ENCODE data around the gene ZBTB46. TPM values are rescaled to one million over a fixed set of nuclear protein-coding genes. Genes with fewer than 3 reads are reported as not detected.

The ZBTB46 gene
- polyA plus RNA-seq, 2 donors, result 0.68 to 1.0 TPM

DNA sequence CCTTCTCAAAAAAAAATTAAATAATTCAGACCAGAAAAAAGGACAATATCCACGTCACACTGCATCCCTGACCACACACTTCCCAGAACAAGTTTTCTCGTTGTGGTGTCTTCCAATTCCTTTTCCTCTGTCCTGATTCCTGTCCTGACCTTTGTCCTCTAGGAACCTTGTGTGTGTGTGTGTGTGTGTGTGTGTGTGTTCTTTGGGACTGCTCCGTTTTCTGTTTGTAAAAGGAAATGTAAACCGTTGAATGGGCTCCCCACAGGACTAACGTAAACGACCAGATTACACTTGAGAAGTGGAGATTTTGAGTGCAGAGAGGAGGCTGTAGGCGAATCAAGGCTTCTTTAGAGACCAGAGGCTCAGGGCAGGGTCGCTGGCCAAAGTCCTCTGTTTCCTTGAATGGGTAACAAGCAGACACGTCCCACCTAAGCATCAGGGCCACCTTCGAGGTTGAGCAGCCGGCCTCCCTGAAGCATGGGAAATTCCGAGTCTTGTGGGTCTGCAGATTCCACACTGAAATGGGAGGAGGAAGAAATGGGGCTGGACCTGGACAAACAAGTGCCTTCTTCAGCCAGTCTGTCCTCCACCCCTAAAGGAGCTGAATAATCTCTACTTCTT lies 7.3 kb downstream of the ZBTB46 start:
- Histone ChIP-seq H3K4me1 (ENCODE audit: control insufficient read depth in 2 of 2, insufficient read depth in 2 of 2, low read length in 1 of 2) (no peaks in the 10 kb centered on the region), H3K9me3 (ENCODE audit: control insufficient read depth in 2 of 2, insufficient read depth in 1 of 2, low read depth in 1 of 2, low read length in 1 of 2) (no peaks in the 10 kb centered on the region), H3K27me3 (ENCODE audit: control insufficient read depth in 1 of 2, insufficient read depth in 2 of 2, low read length in 2 of 2) (no peaks in the 10 kb centered on the region), H3K27ac (ENCODE audit: low read depth in 2 of 2, low read length in 1 of 2) (no peak overlapping the region), H3K4me3 (ENCODE audit: low read depth in 1 of 2, low read length in 2 of 2) (no peak overlapping the region), H3K36me3 (ENCODE audit: control insufficient read depth in 2 of 2, insufficient read depth in 2 of 2, low read length in 1 of 2) (no peaks in the 10 kb centered on the region)
- 51 to 60% methylated on average over 12 of the region's 12 CpGs for WGBS, 2 donors

DNA sequence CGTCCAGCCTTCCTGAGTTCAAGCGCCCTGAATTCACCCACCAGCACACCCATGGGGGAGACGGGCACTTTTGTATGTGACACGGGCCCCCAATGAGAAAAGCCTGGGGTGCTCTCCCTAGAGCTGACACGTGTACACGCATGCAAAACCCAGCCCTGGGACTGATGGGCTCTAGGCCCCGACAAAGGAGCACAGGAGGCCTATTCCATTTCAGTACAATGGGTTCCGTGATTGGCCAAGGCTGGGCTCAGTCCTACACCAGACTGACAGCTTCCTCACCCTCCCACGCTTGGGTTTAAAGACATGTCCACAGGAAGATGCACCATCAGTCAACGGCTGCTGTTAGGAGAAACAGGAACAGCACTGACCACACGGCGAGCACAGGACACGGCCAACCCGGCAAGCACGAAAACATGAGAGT lies 8.8 kb downstream of the ZBTB46 start:
- Histone ChIP-seq H3K36me3 (ENCODE audit: control insufficient read depth in 2 of 2, insufficient read depth in 2 of 2, low read length in 1 of 2) (no peaks in the 10 kb centered on the region), H3K9me3 (ENCODE audit: control insufficient read depth in 2 of 2, insufficient read depth in 1 of 2, low read depth in 1 of 2, low read length in 1 of 2) (no peaks in the 10 kb centered on the region), H3K27me3 (ENCODE audit: control insufficient read depth in 1 of 2, insufficient read depth in 2 of 2, low read length in 2 of 2) (no peaks in the 10 kb centered on the region), H3K4me3 (ENCODE audit: low read depth in 1 of 2, low read length in 2 of 2) (no peak overlapping the region), H3K4me1 (ENCODE audit: control insufficient read depth in 2 of 2, insufficient read depth in 2 of 2, low read length in 1 of 2) (no peaks in the 10 kb centered on the region), H3K27ac (ENCODE audit: low read depth in 2 of 2, low read length in 1 of 2) (no peak overlapping the region)
- 75 to 80% methylated on average over 15 of the region's 15 CpGs for WGBS, 2 donors

DNA sequence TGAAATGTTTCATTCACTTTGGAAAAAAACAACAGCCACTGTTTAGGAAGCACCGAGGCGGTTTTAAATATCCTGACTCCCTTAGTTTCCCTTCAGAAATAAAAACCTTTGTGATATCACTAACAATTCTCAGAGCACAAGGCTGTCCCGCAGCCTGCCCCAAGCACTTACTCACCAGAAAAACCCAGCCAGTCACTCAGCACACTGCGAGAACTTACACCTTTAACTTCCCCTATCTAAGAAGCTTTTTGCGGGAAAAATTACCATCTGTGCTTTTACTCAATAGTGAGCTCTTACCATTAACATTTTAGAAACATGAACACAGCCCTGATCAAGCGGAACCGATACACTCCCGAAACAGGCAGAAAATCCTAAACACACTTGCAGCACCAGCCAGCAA lies 9.3 kb downstream of the ZBTB46 start:
- Histone ChIP-seq H3K4me1 (ENCODE audit: control insufficient read depth in 2 of 2, insufficient read depth in 2 of 2, low read length in 1 of 2) (no peaks in the 10 kb centered on the region), H3K27ac (ENCODE audit: low read depth in 2 of 2, low read length in 1 of 2) (no peak overlapping the region), H3K9me3 (ENCODE audit: control insufficient read depth in 2 of 2, insufficient read depth in 1 of 2, low read depth in 1 of 2, low read length in 1 of 2) (no peaks in the 10 kb centered on the region), H3K27me3 (ENCODE audit: control insufficient read depth in 1 of 2, insufficient read depth in 2 of 2, low read length in 2 of 2) (no peaks in the 10 kb centered on the region), H3K4me3 (ENCODE audit: low read depth in 1 of 2, low read length in 2 of 2) (no peak overlapping the region), H3K36me3 (ENCODE audit: control insufficient read depth in 2 of 2, insufficient read depth in 2 of 2, low read length in 1 of 2) (no peaks in the 10 kb centered on the region)
- 84 to 90% methylated on average over 8 of the region's 8 CpGs for WGBS, 2 donors

DNA sequence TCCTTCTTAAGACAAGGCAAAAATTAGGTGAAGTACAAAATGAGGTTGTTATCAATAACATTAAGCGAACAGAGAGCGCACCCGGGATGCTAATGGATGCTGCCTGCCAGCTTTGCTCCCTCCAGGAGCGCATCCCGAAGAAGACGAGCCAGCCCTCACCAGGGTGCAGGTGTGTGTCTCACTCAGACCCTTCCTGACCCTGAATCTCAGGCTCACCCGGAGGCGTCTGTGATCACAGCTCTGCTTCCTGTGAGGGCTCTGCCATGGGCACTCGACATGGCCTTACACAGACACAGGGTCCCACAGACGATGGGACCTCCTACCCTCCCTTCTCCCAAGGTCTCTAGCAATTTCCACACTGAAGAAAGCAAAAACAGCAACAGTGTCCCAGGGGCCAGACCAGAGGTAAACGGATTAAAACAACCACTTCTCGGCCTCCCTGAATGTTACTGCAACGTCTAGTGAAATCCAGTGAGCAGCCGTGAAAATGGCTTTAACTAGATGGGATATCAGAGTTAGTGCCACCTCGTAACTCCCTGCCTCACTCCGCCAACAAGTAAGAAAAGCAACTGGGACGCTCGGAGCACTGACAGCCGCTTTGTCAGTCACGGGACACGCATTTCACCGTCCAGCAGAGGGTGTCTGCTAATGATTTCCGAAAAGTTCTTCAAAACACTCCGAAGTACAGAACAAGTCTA lies 11.7 kb downstream of the ZBTB46 start:
- H3K4me1 ChIP-seq (ENCODE audit: control insufficient read depth in 2 of 2, insufficient read depth in 2 of 2, low read length in 1 of 2), result peaks cover 0 to 4% of the 10 kb centered on the region in 2 donors
- H3K27ac ChIP-seq (ENCODE audit: low read depth in 2 of 2, low read length in 1 of 2), result no peak overlapping the region
- WGBS, 2 donors, result 46 to 48% methylated on average over 24 of the region's 24 CpGs
- no peak overlapping the region for H3K4me3 ChIP-seq (ENCODE audit: low read depth in 1 of 2, low read length in 2 of 2)
- H3K9me3 ChIP-seq (ENCODE audit: control insufficient read depth in 2 of 2, insufficient read depth in 1 of 2, low read depth in 1 of 2, low read length in 1 of 2), result no peaks in the 10 kb centered on the region
- no peaks in the 10 kb centered on the region for H3K36me3 ChIP-seq (ENCODE audit: control insufficient read depth in 2 of 2, insufficient read depth in 2 of 2, low read length in 1 of 2)
- no peaks in the 10 kb centered on the region for H3K27me3 ChIP-seq (ENCODE audit: control insufficient read depth in 1 of 2, insufficient read depth in 2 of 2, low read length in 2 of 2)

DNA sequence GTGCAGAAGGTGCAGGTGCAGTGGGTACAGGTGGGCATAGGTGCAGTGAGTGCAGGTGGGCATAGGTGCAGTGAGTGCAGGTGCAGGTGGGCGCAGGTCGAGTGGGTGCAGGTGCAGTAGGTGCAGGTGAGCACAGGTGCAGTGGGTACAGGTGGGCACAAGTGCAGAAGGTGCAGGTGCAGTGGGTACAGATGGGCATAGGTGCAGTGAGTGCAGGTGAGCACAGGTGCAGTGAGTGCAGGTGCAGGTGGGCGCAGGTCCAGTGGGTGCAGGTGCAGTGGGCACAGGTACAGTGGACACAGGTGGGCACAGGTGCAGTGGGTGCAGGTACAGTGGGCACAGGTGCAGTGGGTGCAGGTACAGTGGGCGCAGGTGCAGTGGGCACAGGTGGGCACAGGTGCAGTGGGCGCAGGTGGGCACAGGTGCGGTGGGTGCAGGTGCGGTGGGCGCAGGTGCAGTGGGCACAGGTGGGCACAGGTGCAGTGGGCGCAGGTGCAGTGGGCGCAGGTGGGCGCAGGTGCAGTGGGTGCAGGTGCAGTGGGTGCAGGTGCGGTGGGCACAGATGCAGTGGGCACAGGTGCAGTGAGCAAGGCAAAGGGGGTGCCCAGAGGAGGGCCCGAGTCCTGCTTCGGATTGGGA lies 15.3 kb downstream of the ZBTB46 start:
- H3K36me3 ChIP-seq (ENCODE audit: control insufficient read depth in 2 of 2, insufficient read depth in 2 of 2, low read length in 1 of 2), result no peaks in the 10 kb centered on the region
- H3K4me3 ChIP-seq (ENCODE audit: low read depth in 1 of 2, low read length in 2 of 2), result no peak overlapping the region
- peaks cover 0 to 4% of the 10 kb centered on the region in 2 donors for H3K4me1 ChIP-seq (ENCODE audit: control insufficient read depth in 2 of 2, insufficient read depth in 2 of 2, low read length in 1 of 2)
- no peak overlapping the region for H3K27ac ChIP-seq (ENCODE audit: low read depth in 2 of 2, low read length in 1 of 2)
- 77 to 97% methylated on average over 14 of the region's 14 CpGs for WGBS, 2 donors
- H3K27me3 ChIP-seq (ENCODE audit: control insufficient read depth in 1 of 2, insufficient read depth in 2 of 2, low read length in 2 of 2), result no peaks in the 10 kb centered on the region
- no peaks in the 10 kb centered on the region for H3K9me3 ChIP-seq (ENCODE audit: control insufficient read depth in 2 of 2, insufficient read depth in 1 of 2, low read depth in 1 of 2, low read length in 1 of 2)

DNA sequence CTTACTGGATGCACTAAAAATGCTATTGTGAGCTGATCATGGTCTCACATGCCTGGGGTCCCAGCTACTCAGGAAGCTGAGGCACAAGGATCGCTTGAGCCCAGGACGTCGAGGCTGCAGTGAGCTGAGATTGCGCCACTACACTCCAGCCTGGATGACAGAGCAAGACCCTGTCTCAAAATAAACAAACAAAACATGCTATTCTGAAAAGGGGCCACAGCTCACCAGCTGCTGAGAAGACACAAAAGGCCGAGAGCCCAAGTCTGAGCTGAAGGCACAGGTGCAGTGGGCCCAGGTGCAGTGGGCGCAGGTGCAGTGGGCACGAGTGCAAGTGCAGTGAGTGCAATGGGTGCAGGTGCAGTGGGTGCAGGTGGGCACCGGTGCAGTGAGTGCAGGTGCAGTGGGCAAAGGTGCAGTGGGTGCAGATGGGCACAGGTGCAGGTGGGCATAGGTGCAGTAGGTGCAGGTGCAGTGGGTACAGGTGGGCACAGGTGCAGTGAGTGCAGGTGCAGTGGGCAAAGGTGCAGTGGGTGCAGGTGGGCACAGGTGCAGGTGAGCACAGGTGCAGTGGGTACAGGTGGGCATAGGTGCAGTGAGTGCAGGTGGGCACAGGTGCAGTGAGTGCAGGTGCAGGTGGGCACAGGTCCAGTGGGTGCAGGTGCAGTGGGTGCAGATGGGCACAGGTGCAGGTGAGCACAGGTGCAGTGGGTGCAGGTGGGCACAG lies 16.0 kb downstream of the ZBTB46 start:
- Histone ChIP-seq H3K27me3 (ENCODE audit: control insufficient read depth in 1 of 2, insufficient read depth in 2 of 2, low read length in 2 of 2) (no peaks in the 10 kb centered on the region), H3K9me3 (ENCODE audit: control insufficient read depth in 2 of 2, insufficient read depth in 1 of 2, low read depth in 1 of 2, low read length in 1 of 2) (no peaks in the 10 kb centered on the region), H3K4me3 (ENCODE audit: low read depth in 1 of 2, low read length in 2 of 2) (no peak overlapping the region), H3K27ac (ENCODE audit: low read depth in 2 of 2, low read length in 1 of 2) (no peak overlapping the region), H3K4me1 (ENCODE audit: control insufficient read depth in 2 of 2, insufficient read depth in 2 of 2, low read length in 1 of 2) (peaks cover 0 to 4% of the 10 kb centered on the region in 2 donors), H3K36me3 (ENCODE audit: control insufficient read depth in 2 of 2, insufficient read depth in 2 of 2, low read length in 1 of 2) (no peaks in the 10 kb centered on the region)
- WGBS, 2 donors, result 74 to 75% methylated on average over 8 of the region's 8 CpGs

DNA sequence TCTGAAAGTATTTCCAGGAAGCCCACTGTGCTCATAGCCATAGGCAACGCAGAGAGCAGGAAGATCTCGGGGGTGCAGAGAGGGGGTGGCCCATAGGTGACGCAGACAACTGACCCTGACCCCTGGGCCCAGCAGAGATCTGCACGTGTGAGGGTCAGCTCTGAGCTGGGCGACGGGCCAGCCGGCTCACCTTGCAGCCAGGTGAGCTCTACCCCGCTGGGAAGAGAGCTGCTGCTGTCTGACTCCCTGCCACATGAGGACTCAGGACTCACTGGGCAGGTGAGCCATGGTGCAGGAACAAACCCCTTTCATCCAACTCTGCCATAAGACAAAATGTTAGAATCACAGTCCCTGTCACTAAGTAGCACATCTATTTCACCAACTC lies 19.6 kb downstream of the ZBTB46 start:
- H3K9me3 ChIP-seq (ENCODE audit: control insufficient read depth in 2 of 2, insufficient read depth in 1 of 2, low read depth in 1 of 2, low read length in 1 of 2), result no peaks in the 10 kb centered on the region
- no peaks in the 10 kb centered on the region for H3K27me3 ChIP-seq (ENCODE audit: control insufficient read depth in 1 of 2, insufficient read depth in 2 of 2, low read length in 2 of 2)
- no peak overlapping the region for H3K4me3 ChIP-seq (ENCODE audit: low read depth in 1 of 2, low read length in 2 of 2)
- WGBS, 2 donors, result 55 to 78% methylated on average over 8 of the region's 8 CpGs
- H3K36me3 ChIP-seq (ENCODE audit: control insufficient read depth in 2 of 2, insufficient read depth in 2 of 2, low read length in 1 of 2), result no peaks in the 10 kb centered on the region
- peaks cover 0 to 4% of the 10 kb centered on the region in 2 donors for H3K4me1 ChIP-seq (ENCODE audit: control insufficient read depth in 2 of 2, insufficient read depth in 2 of 2, low read length in 1 of 2)
- H3K27ac ChIP-seq (ENCODE audit: low read depth in 2 of 2, low read length in 1 of 2), result no peak overlapping the region

DNA sequence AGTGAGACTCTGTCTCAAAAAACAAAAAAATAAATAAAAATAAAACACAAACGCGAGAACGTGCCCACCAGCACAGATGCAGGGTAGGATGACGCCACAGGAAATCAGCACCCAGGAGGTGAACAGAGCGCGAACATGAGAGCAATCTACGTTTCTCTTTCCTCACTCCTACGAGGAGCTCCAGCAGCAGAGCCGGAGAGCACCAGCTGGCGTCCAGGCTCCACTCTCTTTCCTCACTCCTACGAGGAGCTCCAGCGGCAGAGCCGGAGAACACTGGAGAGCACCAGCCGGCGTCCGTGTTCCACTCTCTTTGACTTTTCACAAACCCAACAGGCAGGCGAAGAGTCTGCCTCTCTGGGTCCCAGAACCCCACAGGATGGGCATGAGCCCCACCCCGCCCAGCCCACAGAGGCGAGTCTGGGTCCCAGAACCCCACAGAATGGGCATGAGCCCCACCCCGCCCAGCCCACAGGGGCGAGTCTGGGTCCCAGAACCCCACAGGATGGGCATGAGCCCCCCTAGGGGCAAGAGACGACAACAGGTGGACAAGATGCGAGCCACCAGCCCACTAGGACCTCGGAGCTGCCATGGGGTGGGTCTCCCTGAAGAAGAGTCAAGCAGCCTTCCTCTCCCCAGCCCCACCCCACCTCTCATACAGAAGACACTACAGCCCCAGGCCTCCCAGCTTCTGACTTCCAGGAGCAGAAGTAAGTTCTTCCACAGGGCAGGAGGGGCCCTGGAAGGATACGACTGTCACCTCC lies 20.2 kb downstream of the ZBTB46 start:
- no peaks in the 10 kb centered on the region for H3K9me3 ChIP-seq (ENCODE audit: control insufficient read depth in 2 of 2, insufficient read depth in 1 of 2, low read depth in 1 of 2, low read length in 1 of 2)
- no peak overlapping the region for H3K27ac ChIP-seq (ENCODE audit: low read depth in 2 of 2, low read length in 1 of 2)
- no peak overlapping the region for H3K4me3 ChIP-seq (ENCODE audit: low read depth in 1 of 2, low read length in 2 of 2)
- H3K4me1 ChIP-seq (ENCODE audit: control insufficient read depth in 2 of 2, insufficient read depth in 2 of 2, low read length in 1 of 2), result peaks cover 0 to 4% of the 10 kb centered on the region in 2 donors
- no peaks in the 10 kb centered on the region for H3K27me3 ChIP-seq (ENCODE audit: control insufficient read depth in 1 of 2, insufficient read depth in 2 of 2, low read length in 2 of 2)
- WGBS, 2 donors, result 77 to 78% methylated on average over 23 to 25 of the region's 25 CpGs
- H3K36me3 ChIP-seq (ENCODE audit: control insufficient read depth in 2 of 2, insufficient read depth in 2 of 2, low read length in 1 of 2), result no peaks in the 10 kb centered on the region

DNA sequence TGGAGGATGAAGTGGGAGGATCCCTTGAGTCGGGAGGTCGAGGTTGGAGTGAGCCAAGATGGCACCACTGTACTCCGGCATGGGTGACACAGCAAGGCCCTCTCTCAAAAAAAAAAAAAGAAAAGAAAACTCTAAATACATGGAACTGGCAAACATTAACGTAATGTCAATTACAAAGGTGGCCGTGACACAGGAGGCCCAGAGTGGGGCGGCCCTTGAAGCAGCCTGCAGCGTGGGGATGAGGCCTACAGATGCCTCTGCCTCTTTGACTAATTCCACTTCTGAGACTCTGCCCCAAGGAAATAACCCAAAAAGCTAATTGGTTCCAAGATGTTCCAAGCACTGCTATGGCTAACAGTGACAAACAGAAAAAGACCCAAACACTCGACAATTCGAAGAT lies 21.2 kb downstream of the ZBTB46 start:
- Histone ChIP-seq H3K4me3 (ENCODE audit: low read depth in 1 of 2, low read length in 2 of 2) (no peak overlapping the region), H3K36me3 (ENCODE audit: control insufficient read depth in 2 of 2, insufficient read depth in 2 of 2, low read length in 1 of 2) (no peaks in the 10 kb centered on the region), H3K4me1 (ENCODE audit: control insufficient read depth in 2 of 2, insufficient read depth in 2 of 2, low read length in 1 of 2) (no peaks in the 10 kb centered on the region), H3K27me3 (ENCODE audit: control insufficient read depth in 1 of 2, insufficient read depth in 2 of 2, low read length in 2 of 2) (no peaks in the 10 kb centered on the region), H3K9me3 (ENCODE audit: control insufficient read depth in 2 of 2, insufficient read depth in 1 of 2, low read depth in 1 of 2, low read length in 1 of 2) (no peaks in the 10 kb centered on the region), H3K27ac (ENCODE audit: low read depth in 2 of 2, low read length in 1 of 2) (no peak overlapping the region)
- 94 to 95% methylated on average over 9 of the region's 9 CpGs for WGBS, 2 donors
